Karpas-422 (cell line): ENCODE results near the gene ZNG1E. TPM values are rescaled to one million over a fixed set of nuclear protein-coding genes. Genes with fewer than 3 reads are reported as not detected.

Source experiments
- total RNA-seq: library from RNA; depleted of rRNA; stranded (reverse); fragments of >200 nt; shearing (Covaris generic); gene quantifications from 2 replicates; pipeline ENCODE4 v1.2.3, GENCODE V29; 2014; ENCODE audit warnings: low replicate concordance; rRNA removed

Gene ZNG1E
- total RNA-seq, 1 experiment from 2014 or later, result 133 TPM

Other genes starting within 250 kb of the ZNG1E start
- 0.14 and 0.41 TPM in 2 replicates for gene FOXD4L4, start 61.2 kb downstream of the ZNG1E start, total RNA-seq